Measurements from ENCODE around the gene PDCD1.

The PDCD1 gene

DNA sequence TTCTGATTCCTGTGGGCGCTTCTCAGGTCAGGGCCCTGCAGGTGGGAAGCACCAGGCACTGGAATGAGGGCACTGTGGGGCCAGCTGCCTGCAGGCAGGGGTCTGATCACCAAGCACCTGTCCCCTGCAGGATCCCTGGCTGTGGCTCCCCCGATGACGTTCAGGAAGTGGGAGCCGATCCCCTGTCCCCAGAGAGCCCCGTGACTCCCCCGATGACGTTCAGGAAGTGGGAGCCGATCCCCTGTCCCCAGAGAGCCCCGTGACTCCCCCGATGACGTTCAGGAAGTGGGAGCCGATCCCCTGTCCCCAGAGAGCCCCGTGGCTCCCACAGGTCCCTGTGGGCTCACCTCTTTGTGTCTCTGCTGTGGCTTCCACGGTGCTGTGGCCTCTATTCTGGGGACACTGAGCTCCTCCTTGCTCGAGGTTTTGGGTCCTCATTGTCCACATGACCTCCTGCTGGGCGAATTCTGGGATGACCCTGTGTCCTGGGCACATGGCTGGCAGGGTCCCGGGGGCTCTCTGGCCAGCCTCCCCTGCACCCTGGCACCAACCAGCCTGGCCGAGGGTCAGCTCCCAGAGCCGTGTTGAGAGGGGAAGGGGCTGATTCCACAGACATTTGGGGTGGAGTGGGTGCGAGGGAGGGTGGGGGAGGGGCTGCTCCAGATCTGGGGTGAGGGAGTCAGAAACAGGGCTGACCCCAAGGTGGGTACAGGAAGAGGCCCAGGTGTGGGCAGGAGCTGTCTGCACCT, 44.9 kb downstream of the PDCD1 start:
- H3K4me1 ChIP-seq (ENCODE audit: control insufficient read depth, insufficient read depth, low read length), result peaks cover 8% of the 10 kb centered on the region; the same call in 1 of the 2 replicates
- no peak overlapping the region for H3K4me3 ChIP-seq (ENCODE audit: low read depth, low read length)
- no peaks in the 10 kb centered on the region for H3K9me3 ChIP-seq (ENCODE audit: control insufficient read depth, insufficient read depth, low read depth, low read length)
- no peaks in the 10 kb centered on the region for H3K36me3 ChIP-seq (ENCODE audit: control insufficient read depth, insufficient read depth, low read length)
- H3K9ac ChIP-seq (ENCODE audit: low read length), result no peak overlapping the region
- H3K27me3 ChIP-seq (ENCODE audit: control insufficient read depth, insufficient read depth, low read length), result no peaks in the 10 kb centered on the region
- no peak overlapping the region for H3K27ac ChIP-seq (ENCODE audit: low read depth, low read length)

DNA sequence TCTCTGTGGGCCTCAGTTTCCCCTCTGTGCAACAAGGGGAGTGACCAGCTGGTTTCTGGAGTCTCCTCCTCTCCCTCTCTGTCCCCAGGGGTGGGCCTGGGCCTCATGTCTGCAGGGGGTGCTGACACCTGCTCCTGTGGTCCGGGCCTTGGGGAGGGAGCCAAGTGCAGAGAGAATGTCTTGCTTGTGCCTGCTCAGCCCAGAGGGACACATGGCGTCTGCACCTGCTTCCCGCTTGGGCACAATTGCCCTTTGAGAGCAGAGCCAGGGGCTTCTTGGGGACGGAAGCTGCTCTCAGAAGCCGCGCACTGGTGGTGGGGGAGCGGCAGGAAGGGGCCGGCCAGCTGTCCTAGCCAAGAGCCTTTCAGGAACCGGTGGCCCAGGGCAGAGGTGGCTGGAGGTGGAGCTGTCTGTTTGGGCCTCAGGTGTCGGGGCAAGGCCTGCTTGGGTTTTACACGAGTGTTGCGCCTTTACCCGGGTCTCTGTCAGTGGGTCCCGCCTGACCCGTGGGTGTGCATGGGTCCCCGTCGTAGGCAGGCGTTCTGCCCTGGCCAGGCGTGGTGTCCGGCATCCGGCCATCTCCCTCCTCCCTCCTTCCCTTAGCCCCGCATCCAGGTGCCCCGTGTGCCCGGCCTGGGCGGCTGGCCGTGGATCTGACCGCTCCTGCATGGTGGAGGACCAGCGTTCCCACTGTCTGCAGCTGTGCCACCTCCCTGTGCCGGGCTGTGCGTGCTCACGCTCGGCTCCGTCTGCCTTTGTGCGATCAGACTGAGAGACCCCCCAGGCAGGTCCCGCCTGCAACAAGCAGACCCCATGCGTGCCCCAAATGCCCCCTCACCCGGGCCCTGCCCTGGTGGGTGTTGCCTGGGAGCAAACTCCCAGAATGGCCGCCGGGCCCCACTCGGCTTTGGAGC, 45.7 kb downstream of the PDCD1 start:
- Histone ChIP-seq H3K36me3 (ENCODE audit: control insufficient read depth, insufficient read depth, low read length) (no peaks in the 10 kb centered on the region), H3K4me3 (ENCODE audit: low read depth, low read length) (no peak overlapping the region), H3K27ac (ENCODE audit: low read depth, low read length) (no peak overlapping the region), H3K27me3 (ENCODE audit: control insufficient read depth, insufficient read depth, low read length) (no peaks in the 10 kb centered on the region), H3K4me1 (ENCODE audit: control insufficient read depth, insufficient read depth, low read length) (peaks cover 16% of the 10 kb centered on the region), H3K9me3 (ENCODE audit: control insufficient read depth, insufficient read depth, low read depth, low read length) (no peaks in the 10 kb centered on the region), H3K9ac (ENCODE audit: low read length) (no peak overlapping the region)

GRCh38 chr2:241811952-241812729, 46.6 kb downstream of the PDCD1 start:
- Histone ChIP-seq H3K4me3 (ENCODE audit: low read depth, low read length) (no peak overlapping the region), H3K27me3 (ENCODE audit: control insufficient read depth, insufficient read depth, low read length) (no peaks in the 10 kb centered on the region), H3K4me1 (ENCODE audit: control insufficient read depth, insufficient read depth, low read length) (peaks cover 12% of the 10 kb centered on the region), H3K9ac (ENCODE audit: low read length) (no peak overlapping the region), H3K9me3 (ENCODE audit: control insufficient read depth, insufficient read depth, low read depth, low read length) (no peaks in the 10 kb centered on the region), H3K36me3 (ENCODE audit: control insufficient read depth, insufficient read depth, low read length) (no peaks in the 10 kb centered on the region), H3K27ac (ENCODE audit: low read depth, low read length) (no peak overlapping the region)

DNA sequence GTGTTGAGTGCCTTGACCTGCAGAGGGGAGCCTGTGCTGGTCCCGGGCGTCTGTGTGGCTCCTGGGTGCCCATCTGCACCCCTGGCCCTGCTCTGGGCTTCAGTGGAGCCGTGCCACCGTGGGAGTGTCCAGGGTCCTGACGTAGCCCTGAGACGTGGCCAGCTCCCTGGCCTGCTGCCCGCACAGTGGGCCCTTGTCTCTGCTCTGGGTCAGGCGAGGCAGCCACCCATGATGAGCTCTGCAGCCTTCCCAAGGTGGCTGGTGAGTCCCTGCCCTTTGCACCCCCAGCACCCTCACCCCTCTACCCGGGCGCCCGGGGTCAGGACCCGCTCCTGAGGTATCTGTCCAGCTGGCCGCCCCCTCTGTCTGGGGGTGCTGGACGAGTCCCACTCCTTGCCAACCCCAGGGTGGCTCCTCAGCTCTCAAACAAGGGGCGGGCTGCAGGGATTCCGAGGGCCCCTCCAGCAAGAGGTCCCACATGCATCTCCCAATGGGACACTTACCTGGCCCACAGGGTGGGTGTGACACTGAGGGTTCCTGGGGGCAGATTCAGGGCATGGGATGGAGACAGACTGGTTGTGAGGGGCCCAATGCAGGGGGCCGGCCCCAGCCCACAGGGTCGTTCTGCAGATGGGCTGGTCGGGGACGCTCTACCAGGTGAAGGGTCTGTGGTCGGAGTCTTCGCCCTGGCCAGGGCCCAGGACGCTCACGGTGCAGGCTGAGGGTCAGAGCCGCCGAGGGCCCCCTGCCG, 47.3 kb downstream of the PDCD1 start:
- H3K27ac ChIP-seq (ENCODE audit: low read depth, low read length), result no peak overlapping the region
- H3K27me3 ChIP-seq (ENCODE audit: control insufficient read depth, insufficient read depth, low read length), result no peaks in the 10 kb centered on the region
- no peaks in the 10 kb centered on the region for H3K36me3 ChIP-seq (ENCODE audit: control insufficient read depth, insufficient read depth, low read length)

GRCh38 chr2:241810307-241811200, 48.1 kb downstream of the PDCD1 start:
- H3K4me3 ChIP-seq (ENCODE audit: low read depth, low read length), result no peak overlapping the region
- H3K9me3 ChIP-seq (ENCODE audit: control insufficient read depth, insufficient read depth, low read depth, low read length), result no peaks in the 10 kb centered on the region
- H3K27me3 ChIP-seq (ENCODE audit: control insufficient read depth, insufficient read depth, low read length), result no peaks in the 10 kb centered on the region
- H3K4me1 ChIP-seq (ENCODE audit: control insufficient read depth, insufficient read depth, low read length), result peaks cover 12% of the 10 kb centered on the region
- no peaks in the 10 kb centered on the region for H3K36me3 ChIP-seq (ENCODE audit: control insufficient read depth, insufficient read depth, low read length)
- no peak overlapping the region for H3K27ac ChIP-seq (ENCODE audit: low read depth, low read length)
- no peak overlapping the region for H3K9ac ChIP-seq (ENCODE audit: low read length)

More for the DNA sequence above, 47.3 kb downstream of the PDCD1 start:
- Histone ChIP-seq H3K4me1 (ENCODE audit: control insufficient read depth, insufficient read depth, low read length) (peaks cover 12% of the 10 kb centered on the region), H3K9me3 (ENCODE audit: control insufficient read depth, insufficient read depth, low read depth, low read length) (no peaks in the 10 kb centered on the region), H3K9ac (ENCODE audit: low read length) (no peak overlapping the region), H3K4me3 (ENCODE audit: low read depth, low read length) (no peak overlapping the region)

- H3K9ac ChIP-seq (ENCODE audit: low read length), result no peak overlapping the region
Observed at GRCh38 chr2:241809383-241810306, 49.0 kb downstream of the PDCD1 start.

DNA sequence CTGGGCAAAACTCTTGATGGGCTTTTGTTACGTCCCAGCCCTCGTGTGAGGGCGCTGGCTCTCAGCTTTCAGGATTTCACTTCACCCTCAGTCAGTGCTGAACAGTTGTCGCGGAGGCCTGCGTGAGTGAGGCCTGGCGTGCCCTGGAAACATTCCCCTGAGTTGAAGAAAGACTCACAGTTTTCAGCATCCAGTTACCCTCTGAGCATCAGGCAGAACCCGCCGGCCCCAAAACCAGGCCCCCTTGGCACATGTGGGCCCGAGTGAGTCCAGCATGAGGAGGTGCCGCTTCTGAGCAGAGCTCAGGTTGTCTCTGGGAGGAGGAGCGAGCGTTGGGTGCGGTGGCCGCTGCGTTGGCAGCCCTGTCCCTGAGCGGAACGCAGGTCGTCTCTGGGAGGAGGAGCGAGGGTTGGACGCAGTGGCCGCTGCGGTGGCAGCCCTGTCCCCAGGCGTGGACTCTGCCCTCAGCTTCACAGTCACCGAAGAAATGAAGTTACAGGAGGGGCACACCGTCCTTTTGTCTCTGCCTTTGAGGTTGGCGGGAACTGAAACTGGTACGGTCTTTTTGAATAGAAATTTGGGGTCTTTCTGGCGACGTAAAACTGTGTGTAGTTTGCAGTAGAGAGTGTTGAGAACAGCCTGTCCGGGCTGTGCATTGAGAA, 49.8 kb downstream of the PDCD1 start, which contains the start of gene NEU4:
TSS of gene NEU4 (plus strand) at position 473 of the 662 bp plus-strand sequence. CDS start 5,292 bp downstream, outside the sequence.
- H3K36me3 ChIP-seq (ENCODE audit: control insufficient read depth, insufficient read depth, low read length), result no peaks in the 10 kb centered on the region
- H3K4me1 ChIP-seq (ENCODE audit: control insufficient read depth, insufficient read depth, low read length), result peaks cover 23% of the 10 kb centered on the region
- no peaks in the 10 kb centered on the region for H3K9me3 ChIP-seq (ENCODE audit: control insufficient read depth, insufficient read depth, low read depth, low read length)
- H3K4me3 ChIP-seq (ENCODE audit: low read depth, low read length), result no peak within 1 kb of the TSS
- no peak within 1 kb of the TSS for H3K27ac ChIP-seq (ENCODE audit: low read depth, low read length)
- peaks cover 10% of the 10 kb centered on the region for H3K27me3 ChIP-seq (ENCODE audit: control insufficient read depth, insufficient read depth, low read length)
- H3K9ac ChIP-seq (ENCODE audit: low read length), result no peak within 1 kb of the TSS

More at GRCh38 chr2:241809383-241810306, 49.0 kb downstream of the PDCD1 start:
- H3K4me3 ChIP-seq (ENCODE audit: low read depth, low read length), result no peak overlapping the region
- H3K4me1 ChIP-seq (ENCODE audit: control insufficient read depth, insufficient read depth, low read length), result peaks cover 16% of the 10 kb centered on the region
- no peak overlapping the region for H3K27ac ChIP-seq (ENCODE audit: low read depth, low read length)
- H3K36me3 ChIP-seq (ENCODE audit: control insufficient read depth, insufficient read depth, low read length), result no peaks in the 10 kb centered on the region
- no peaks in the 10 kb centered on the region for H3K9me3 ChIP-seq (ENCODE audit: control insufficient read depth, insufficient read depth, low read depth, low read length)
- peaks cover 2% of the 10 kb centered on the region for H3K27me3 ChIP-seq (ENCODE audit: control insufficient read depth, insufficient read depth, low read length)

DNA sequence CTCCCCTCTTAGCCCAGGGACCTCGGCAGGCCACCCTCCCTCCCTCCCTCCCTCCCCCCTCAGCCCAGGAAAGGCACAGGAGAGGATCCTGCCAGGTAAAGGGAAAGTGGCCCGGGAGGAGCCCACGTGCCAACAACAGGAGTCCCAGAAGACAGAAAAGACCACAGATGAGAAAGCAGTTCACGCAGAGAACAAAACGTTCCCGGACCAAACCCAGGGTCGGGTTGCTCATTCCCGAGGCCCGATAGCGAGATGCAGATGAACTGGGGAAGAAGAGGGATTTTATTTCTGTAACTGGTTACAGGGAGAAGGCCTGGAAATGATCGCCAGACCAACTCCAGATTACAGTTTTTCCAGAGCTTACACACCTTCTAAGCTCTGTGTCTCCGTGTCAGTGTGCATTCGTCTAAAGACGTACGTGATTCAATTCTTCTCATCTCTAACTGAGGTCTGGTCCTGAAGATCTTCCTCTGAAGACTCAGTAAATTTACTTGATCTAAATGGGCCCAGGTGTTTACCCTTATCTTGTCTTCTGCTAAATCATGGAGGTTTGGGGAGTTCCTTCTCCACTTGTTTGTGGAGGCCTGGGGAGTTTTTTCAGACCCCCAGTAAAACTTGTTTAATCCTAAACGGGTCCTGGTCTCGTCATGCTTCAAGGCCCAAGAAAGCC, 50.5 kb downstream of the PDCD1 start:
- Histone ChIP-seq H3K4me1 (ENCODE audit: control insufficient read depth, insufficient read depth, low read length) (peaks cover 28% of the 10 kb centered on the region), H3K9ac (ENCODE audit: low read length) (no peak overlapping the region), H3K36me3 (ENCODE audit: control insufficient read depth, insufficient read depth, low read length) (no peaks in the 10 kb centered on the region), H3K27ac (ENCODE audit: low read depth, low read length) (no peak overlapping the region), H3K27me3 (ENCODE audit: control insufficient read depth, insufficient read depth, low read length) (peaks cover 17% of the 10 kb centered on the region), H3K4me3 (ENCODE audit: low read depth, low read length) (no peak overlapping the region), H3K9me3 (ENCODE audit: control insufficient read depth, insufficient read depth, low read depth, low read length) (no peaks in the 10 kb centered on the region)
